NCI-H2107 (cell line): ENCODE results near the gene TMEM87B.
A peak's percentile ranks its signal among the peaks of the same experiment; 100 is the strongest.

Source experiments
- DNase-seq: peaks from one replicate; lab custom pipeline; 2025; lab: John Stamatoyannopoulos, UW

Gene TMEM87B

GRCh38 chr2:112151701-112152440 lies 96.8 kb downstream of the TMEM87B start:
- no peak for DNase-seq

GRCh38 chr2:112152476-112153178 lies 97.6 kb downstream of the TMEM87B start:
- no peak for DNase-seq

GRCh38 chr2:112153179-112153490 lies 98.1 kb downstream of the TMEM87B start:
- no peak for DNase-seq

GRCh38 chr2:112153501-112153900 lies 98.4 kb downstream of the TMEM87B start:
- DNase-seq: no peak

- DNase-seq: no peak
Measured at GRCh38 chr2:112154246-112155117, 99.4 kb downstream of the TMEM87B start.

GRCh38 chr2:112155331-112156151 lies 100.5 kb downstream of the TMEM87B start:
- DNase-seq: no peak

- no peak for DNase-seq
Measured at GRCh38 chr2:112156152-112156986, 101.3 kb downstream of the TMEM87B start.

GRCh38 chr2:112157472-112157871 lies 102.4 kb downstream of the TMEM87B start:
- no peak for DNase-seq

- DNase-seq: no peak
Measured at GRCh38 chr2:112159454-112159921, 104.4 kb downstream of the TMEM87B start.

GRCh38 chr2:112160283-112161250 lies 105.5 kb downstream of the TMEM87B start:
- DNase-seq: no peak

- peak; percentile 73 for DNase-seq
Measured at GRCh38 chr2:112161431-112162145, 106.5 kb downstream of the TMEM87B start.

- DNase-seq: no peak
Measured at GRCh38 chr2:112162341-112162740, 107.3 kb downstream of the TMEM87B start.

GRCh38 chr2:112162956-112163355 lies 107.9 kb downstream of the TMEM87B start:
- DNase-seq: no peak

GRCh38 chr2:112163541-112163981 lies 108.5 kb downstream of the TMEM87B start:
- DNase-seq: no peak

- no peak for DNase-seq
Measured at GRCh38 chr2:112164876-112165275, 109.8 kb downstream of the TMEM87B start.

GRCh38 chr2:112165296-112165695 lies 110.2 kb downstream of the TMEM87B start:
- DNase-seq: no peak

GRCh38 chr2:112166806-112167499 lies 111.9 kb downstream of the TMEM87B start:
- DNase-seq: no peak

GRCh38 chr2:112168422-112169124 lies 113.5 kb downstream of the TMEM87B start:
- DNase-seq: no peak
